Esophagus muscularis mucosa (tissue), 4 donors: ENCODE measurements around the gene EED. TPM values are rescaled to one million over a fixed set of nuclear protein-coding genes. Genes with fewer than 3 reads are reported as not detected.
"Not testable (repeated sequence)": the region's sequence is repeated elsewhere in the genome, so short reads cannot be mapped to it uniquely, and the experiment has no call there.

Experiments
- DNase-seq: peaks from one replicate; pipeline ENCODE4 v3.0.0-alpha.2; 2017; ENCODE audit errors: extremely low spot score
- H3K27ac ChIP-seq, 4 donors: fragments of 200-600 bp; sonication (generic); replicated peaks in 1 of 4; 1 replicate in 3 of 4; 2 replicates in 1 of 4; pipeline ENCODE4 v1.5.1; 2016 to 2019; ENCODE audit warnings: mild to moderate bottlenecking in 1 of 4
- H3K27me3 ChIP-seq, 4 donors: fragments of 200-600 bp; sonication (generic); one replicate each; pipeline versions ENCODE4 v1.5.1 to v1.6.0; 2016 to 2019
- H3K36me3 ChIP-seq, 4 donors: fragments of 200-600 bp; sonication (generic); one replicate each; pipeline ENCODE4 v1.5.1; 2016 to 2019
- H3K4me1 ChIP-seq, 4 donors: fragments of 200-600 bp; sonication (generic); one replicate each; pipeline ENCODE4 v1.5.1; 2016 to 2019
- H3K4me3 ChIP-seq, 4 donors: fragments of 200-600 bp; sonication (generic); 1 replicate in 2 of 4; 2 replicates in 2 of 4; pipeline ENCODE4 v1.5.1; 2016 to 2019; ENCODE audit warnings: mild to moderate bottlenecking in 4 of 4, moderate library complexity in 1 of 4
- H3K9me3 ChIP-seq, 4 donors: fragments of 200-600 bp; sonication (generic); 1 replicate in 3 of 4; 2 replicates in 1 of 4; pipeline ENCODE4 v1.5.1; 2016 to 2019
- EP300 ChIP-seq: sonication (generic); formaldehyde crosslinking; IDR thresholded peaks from one replicate; pipeline ENCODE4 v1.6.1; 2017; ENCODE audit warnings: antibody characterized with exemption
- POLR2A ChIP-seq: fragments of 450-650 bp; IDR thresholded peaks from one replicate; pipeline ENCODE4 v1.6.1; 2017; ENCODE audit warnings: antibody characterized with exemption, moderate library complexity, mild to moderate bottlenecking, low read depth
- POLR2AphosphoS5 ChIP-seq, 2 donors: sonication (generic); formaldehyde crosslinking; IDR thresholded peaks; one replicate each; pipeline ENCODE4 v1.6.1; 2017; ENCODE audit warnings: antibody characterized with exemption in 2 of 2
- WGBS: methylation state at CpG from one replicate; pipeline ENCODE4 v1.1.5; 2018; 5-methylcytosine and 5-hydroxymethylcytosine counted together
- intact Hi-C: fragments of 100-400 bp; cut with DNase I; formaldehyde crosslinking; loops from one replicate; pipeline ENCODE4 v1.15.1; 2023
- total RNA-seq, 4 donors: library from RNA; depleted of rRNA; stranded (reverse); fragments of >200 nt; gene quantifications; one replicate each; pipeline versions ENCODE4 v1.1.0 to v1.2.1, GENCODE V29; 2016
- TF ChIP-seq, protein P1 (sequence below), 3 experiments: fragments of 200-600 bp in 2 of 3; fragments of 450-650 bp in 1 of 3; sonication (generic) in 2 of 3; IDR thresholded peaks; one replicate each; pipeline ENCODE4 v1.5.1; 2017 to 2019; ENCODE audit warnings: antibody characterized with exemption in 3 of 3, mild to moderate bottlenecking in 2 of 3, moderate library complexity in 1 of 3

EED gene
- total RNA-seq, 4 donors from 2014 or later: 11.1 to 14.7 (median 13.4) TPM

DNA sequence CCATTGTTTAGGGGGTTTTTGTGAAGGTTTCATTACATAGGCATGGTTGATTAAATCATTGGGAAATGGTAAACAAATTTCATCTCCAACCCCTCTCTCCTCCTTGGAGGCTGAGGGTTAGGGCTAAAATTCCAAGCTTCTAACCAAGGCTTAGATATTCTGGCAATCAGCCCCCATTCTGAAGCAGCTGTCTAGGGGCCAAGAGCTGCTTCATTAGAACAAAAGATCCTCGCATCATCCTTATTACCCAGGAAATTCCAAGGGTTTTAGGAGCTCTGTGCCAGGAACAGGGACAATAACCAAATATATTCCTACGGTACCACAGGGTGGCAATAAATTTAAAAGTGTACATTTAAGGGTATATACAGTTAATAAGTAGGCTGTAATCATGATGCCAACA, 22.5 kb upstream of the EED start:
- TF ChIP-seq EP300: no peak
- TF ChIP-seq, protein P1, sequence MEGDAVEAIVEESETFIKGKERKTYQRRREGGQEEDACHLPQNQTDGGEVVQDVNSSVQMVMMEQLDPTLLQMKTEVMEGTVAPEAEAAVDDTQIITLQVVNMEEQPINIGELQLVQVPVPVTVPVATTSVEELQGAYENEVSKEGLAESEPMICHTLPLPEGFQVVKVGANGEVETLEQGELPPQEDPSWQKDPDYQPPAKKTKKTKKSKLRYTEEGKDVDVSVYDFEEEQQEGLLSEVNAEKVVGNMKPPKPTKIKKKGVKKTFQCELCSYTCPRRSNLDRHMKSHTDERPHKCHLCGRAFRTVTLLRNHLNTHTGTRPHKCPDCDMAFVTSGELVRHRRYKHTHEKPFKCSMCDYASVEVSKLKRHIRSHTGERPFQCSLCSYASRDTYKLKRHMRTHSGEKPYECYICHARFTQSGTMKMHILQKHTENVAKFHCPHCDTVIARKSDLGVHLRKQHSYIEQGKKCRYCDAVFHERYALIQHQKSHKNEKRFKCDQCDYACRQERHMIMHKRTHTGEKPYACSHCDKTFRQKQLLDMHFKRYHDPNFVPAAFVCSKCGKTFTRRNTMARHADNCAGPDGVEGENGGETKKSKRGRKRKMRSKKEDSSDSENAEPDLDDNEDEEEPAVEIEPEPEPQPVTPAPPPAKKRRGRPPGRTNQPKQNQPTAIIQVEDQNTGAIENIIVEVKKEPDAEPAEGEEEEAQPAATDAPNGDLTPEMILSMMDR (IDR thresholded peaks at IDR 0.05): no peak
- no peak for TF ChIP-seq POLR2A
- TF ChIP-seq POLR2AphosphoS5 (IDR thresholded peaks at IDR 0.05): no peak
- Histone ChIP-seq H3K9me3 (peaks cover 0 to 3% (median 0%) of the 10 kb centered on the region in 4 donors), H3K4me1 (peaks cover 3 to 11% (median 9%) of the 10 kb centered on the region in 4 donors), H3K36me3 (no peaks in the 10 kb centered on the region), H3K27ac (no peak overlapping the region), H3K27me3 (no peaks in the 10 kb centered on the region), H3K4me3 (no peak overlapping the region)
- intact Hi-C loops: no loop called here
- 72% methylated on average over 2 of the region's 2 CpGs for WGBS
- no peak for DNase-seq

DNA sequence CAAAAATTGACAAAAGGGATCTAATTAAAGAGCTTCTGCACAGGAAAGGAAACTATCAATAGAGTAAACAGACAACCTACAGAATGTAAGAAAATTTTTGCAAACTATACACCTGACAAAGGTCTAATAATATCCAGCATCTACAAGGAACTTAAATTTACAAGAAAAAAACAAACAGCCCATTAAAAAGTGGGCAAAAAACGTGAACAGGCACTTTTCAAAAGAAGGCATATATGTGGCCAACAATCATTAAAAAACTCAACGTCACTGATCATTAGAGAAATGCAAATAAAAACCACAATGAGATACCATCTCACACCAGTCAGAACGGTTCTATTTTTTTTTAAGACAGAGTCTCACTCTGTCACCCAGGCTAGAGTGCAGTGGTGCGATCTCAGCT, 20.0 kb upstream of the EED start:
- WGBS: 66% methylated on average over 4 of the region's 4 CpGs
- H3K36me3 ChIP-seq, H3K4me1 ChIP-seq, H3K4me3 ChIP-seq, H3K9me3 ChIP-seq, DNase-seq, intact Hi-C loops, H3K27ac ChIP-seq, H3K27me3 ChIP-seq: not testable (repeated sequence)

- intact Hi-C loops, H3K36me3 ChIP-seq, H3K9me3 ChIP-seq, H3K4me3 ChIP-seq, H3K4me1 ChIP-seq, DNase-seq, H3K27me3 ChIP-seq, H3K27ac ChIP-seq: not testable (repeated sequence)
- 97% methylated on average over 3 of the region's 3 CpGs for WGBS
These were observed 19.2 kb upstream of the EED start for GRCh38 chr11:86225344-86225743.

DNA sequence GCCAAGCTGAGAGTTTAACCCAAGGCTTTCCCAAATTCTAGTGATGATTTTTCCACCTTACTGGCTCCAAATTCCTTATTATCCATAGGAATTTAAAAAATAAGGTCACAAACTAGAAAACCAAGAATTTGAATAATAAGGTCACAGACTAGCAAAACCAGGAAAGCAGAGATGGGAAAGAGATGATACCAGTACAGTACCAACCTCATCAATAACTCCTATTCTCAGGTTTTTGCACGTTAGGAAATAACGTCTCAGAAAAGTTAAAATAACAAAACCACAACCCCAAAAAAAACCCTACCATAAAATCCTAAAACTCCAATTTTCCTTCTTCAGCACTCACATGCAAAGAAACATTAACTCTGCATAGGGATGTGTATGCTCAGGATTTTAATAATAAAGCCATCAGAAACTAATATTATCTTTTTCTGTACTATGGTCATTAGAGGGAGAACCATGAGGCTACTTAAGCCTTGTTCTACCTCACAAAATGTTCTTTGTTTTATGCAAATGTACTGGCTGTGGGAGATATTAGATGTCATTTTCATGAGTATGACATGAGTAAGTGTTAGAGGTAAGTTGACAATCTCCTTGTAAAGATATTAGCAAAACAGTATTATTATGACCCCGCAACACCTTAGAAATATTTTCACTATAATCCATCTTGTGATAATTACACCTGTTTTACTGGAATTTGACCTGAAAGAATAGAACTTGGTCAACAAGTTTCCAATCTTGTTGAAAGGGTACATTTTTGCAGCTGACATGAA, 16.1 kb upstream of the EED start:
- H3K27me3 ChIP-seq: no peaks in the 10 kb centered on the region
- TF ChIP-seq EP300 (no peak), POLR2A (no peak), POLR2AphosphoS5 (IDR thresholded peaks at IDR 0.05) (no peak)
- TF ChIP-seq, protein P1 (IDR thresholded peaks at IDR 0.05): no peak
- H3K4me3 ChIP-seq: no peak overlapping the region
- intact Hi-C loops: no loop called here
- H3K9me3 ChIP-seq: peaks cover 0 to 3% (median 0%) of the 10 kb centered on the region in 4 donors
- H3K27ac ChIP-seq: no peak overlapping the region
- H3K4me1 ChIP-seq: no peaks in the 10 kb centered on the region
- no peak for DNase-seq
- whole genome bisulfite sequencing: 87% methylated on average over 3 of the region's 3 CpGs
- no peaks in the 10 kb centered on the region for H3K36me3 ChIP-seq

DNA sequence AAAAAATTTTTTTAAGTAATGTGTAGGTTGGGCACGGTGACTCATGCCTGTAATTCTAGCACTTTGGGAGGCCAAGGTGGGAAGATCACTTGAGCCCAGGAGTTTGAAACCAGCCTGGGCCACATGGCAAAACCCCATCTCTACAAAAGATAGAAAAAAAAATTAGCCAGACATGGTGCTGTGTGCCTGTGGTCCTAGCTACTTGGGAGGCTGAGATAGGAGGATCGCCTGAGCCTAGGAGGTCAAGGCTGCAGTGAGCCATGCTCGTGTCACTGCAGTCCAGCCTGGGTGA, 15.6 kb upstream of the EED start:
- H3K4me3 ChIP-seq, H3K9me3 ChIP-seq, H3K27me3 ChIP-seq, H3K4me1 ChIP-seq, H3K27ac ChIP-seq, DNase-seq, H3K36me3 ChIP-seq, intact Hi-C loops: not testable (repeated sequence)
- 93% methylated on average over 3 of the region's 3 CpGs for WGBS

DNA sequence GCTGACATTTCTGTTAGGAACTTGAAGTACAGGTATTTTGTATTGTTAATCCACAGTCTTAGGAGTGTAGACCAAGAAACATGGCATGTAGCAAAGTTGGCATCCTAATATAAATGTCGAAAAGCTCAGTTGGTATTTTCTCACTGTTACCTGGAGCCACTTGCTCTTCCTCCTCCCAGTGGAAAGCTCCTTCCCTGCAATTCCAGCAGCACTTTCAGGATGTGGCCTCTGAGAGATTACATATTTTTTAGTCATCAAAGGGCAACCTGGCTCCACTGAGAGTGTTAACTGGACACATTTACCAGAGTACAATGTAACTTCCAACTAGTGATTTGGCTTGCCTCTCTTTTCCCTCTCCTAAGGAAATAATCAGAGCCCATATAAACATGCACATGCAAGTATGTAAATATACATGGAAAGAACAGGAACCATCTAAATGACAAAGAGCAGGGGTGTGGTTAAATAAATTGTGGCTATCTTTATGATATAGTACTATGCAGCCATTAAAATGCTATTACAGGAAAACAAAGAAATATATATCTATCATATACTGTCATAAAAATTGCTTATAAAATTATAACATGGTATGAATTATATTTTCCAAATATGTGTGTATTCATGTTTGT, 14.3 kb upstream of the EED start:
- WGBS: 100% methylated on average over 1 of the region's 1 CpG
- Histone ChIP-seq H3K27ac (no peak overlapping the region), H3K36me3 (no peaks in the 10 kb centered on the region), H3K4me3 (no peak overlapping the region), H3K9me3 (no peaks in the 10 kb centered on the region), H3K4me1 (no peaks in the 10 kb centered on the region), H3K27me3 (no peaks in the 10 kb centered on the region)
- DNase-seq: no peak
- no peak for TF ChIP-seq EP300
- TF ChIP-seq, protein P1 (IDR thresholded peaks at IDR 0.05): no peak
- no peak for TF ChIP-seq POLR2A
- TF ChIP-seq POLR2AphosphoS5 (IDR thresholded peaks at IDR 0.05): no peak
- intact Hi-C loops: no loop called here
